GM18861 (cell line): ENCODE data around the gene SLC6A1.
"Not testable (repeated sequence)": the region's sequence is repeated elsewhere in the genome, so short reads cannot be mapped to it uniquely, and the experiment has no call there.

ENCODE experiments used
- ATAC-seq: cut with Tn5 transposase; IDR thresholded peaks from one replicate; pipeline ENCODE4 v1.9.1; 2021; ENCODE audit not compliant: unreplicated experiment

The SLC6A1 gene

DNA sequence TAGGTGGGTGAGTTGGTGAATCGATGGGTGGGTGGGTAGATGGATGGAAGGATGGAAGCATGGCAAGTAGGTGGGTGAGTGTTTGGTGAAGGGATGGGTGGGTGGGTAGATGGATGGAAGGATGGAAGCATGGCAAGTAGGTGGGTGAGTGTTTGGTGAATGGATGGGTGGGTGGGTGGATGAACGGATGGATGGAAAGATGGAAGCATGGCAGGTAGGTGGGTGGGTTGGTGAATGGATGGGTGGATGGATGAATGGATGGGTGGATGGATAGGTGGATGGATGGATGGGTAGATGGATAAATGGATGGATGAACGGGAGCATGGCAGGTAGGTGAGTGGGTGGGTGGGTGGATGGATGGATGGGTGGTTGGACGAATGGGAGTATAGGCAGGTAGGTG is 65.1 kb downstream of the SLC6A1 start:
- ATAC-seq, result no peak

GRCh38 chr3:11059090-11059798 is 66.7 kb downstream of the SLC6A1 start:
- ATAC-seq, result no peak

GRCh38 chr3:11059799-11060115 is 67.2 kb downstream of the SLC6A1 start:
- no peak for ATAC-seq

- ATAC-seq, result peak; percentile 46
Observed at GRCh38 chr3:11060500-11061251, 68.1 kb downstream of the SLC6A1 start.

GRCh38 chr3:11061268-11061871 is 68.8 kb downstream of the SLC6A1 start:
- not testable (repeated sequence) for ATAC-seq

- ATAC-seq, result no peak
Observed at GRCh38 chr3:11062704-11063103, 70.2 kb downstream of the SLC6A1 start.

DNA sequence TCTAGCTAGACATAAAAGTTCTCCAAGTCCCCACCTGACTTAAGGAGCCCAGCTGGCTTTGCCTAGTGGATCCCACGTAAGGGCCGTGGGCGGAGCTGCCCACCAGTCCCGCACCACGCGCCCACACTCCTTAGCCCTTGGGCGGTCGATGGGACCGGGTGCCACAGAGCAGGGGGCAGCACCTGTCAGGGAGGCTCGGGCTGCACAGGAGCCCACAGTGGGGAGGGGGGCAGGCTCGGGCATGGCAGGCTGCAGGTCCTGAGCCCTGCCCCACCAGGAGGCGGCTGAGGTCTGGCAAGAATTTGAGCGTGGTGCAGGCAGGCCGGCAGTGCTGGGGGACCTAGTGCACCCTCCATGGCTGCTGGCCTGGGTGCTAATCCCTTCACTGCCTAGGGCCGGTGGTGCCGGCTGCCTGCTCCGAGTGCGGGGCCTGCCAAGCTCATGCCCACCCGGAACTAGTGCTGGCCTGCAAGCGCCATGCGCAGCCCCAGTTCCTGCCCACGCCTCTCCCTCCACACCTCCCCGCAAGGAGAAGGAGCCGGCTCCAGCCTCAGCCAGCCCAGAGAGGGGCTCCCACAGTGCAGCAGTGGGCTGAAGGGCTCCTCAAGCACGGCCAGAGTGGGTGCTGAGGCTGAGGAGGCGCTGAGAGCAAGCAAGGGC is 78.7 kb downstream of the SLC6A1 start:
- no peak for ATAC-seq

GRCh38 chr3:11072631-11073030 is 80.1 kb downstream of the SLC6A1 start:
- ATAC-seq, result no peak

- ATAC-seq, result no peak
Observed at GRCh38 chr3:11074011-11074410, 81.5 kb downstream of the SLC6A1 start.

GRCh38 chr3:11074451-11074850 is 81.9 kb downstream of the SLC6A1 start:
- no peak for ATAC-seq

DNA sequence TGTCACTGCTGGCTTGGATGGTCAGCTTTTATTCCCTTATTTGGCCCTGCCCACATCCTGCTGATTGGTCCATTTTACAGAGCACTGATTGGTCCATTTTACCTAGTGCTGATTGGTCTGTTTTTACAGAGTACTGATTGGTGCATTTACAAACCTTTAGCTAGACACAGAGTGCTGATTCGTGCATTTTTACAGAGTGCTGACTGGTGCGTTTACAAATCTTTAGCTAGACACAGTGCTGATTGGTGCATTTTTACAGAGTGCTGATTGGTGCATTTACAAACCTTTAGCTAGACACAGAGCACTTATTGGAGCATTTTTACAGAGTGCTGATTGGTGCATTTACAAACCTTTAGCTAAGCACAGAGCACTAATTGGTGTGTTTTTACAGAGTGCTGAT is 82.6 kb downstream of the SLC6A1 start:
- not testable (repeated sequence) for ATAC-seq

DNA sequence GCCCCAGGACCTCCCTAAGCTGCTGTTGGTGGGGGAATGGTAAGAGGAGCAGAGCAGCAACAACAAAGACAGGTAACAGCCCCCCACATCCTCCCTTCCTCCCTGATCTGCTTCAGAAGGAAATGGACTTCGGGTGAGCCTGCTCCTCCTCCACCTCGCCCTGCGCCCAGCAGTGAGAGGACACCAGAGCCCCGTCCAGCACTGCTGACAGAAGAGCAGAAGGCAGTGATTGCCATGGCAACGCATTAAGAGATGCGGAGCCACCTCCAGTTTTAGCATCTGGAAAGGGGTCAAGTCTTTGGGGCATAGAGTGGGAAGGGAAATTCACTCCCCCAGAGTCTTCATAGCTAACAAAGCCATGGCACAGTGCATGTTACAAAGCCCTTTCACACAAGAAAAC is 84.2 kb downstream of the SLC6A1 start:
- no peak for ATAC-seq

DNA sequence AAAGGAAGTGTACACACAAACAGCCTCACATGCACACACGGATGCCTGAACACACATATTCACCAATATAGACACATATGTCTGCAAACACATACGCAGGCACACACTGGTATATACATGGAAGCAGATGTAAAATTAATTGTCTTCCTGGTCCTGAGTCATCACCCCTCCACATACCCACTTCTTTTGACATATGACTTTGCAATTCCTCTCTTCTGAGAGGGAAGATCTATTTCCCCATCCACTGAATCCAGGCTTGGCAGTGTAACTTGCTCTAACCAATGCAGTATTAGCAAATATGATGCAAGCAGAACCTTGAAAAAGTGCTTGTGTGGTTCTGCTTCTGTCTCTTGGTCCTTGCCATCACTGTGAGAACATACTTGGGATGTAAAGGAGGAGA is 84.9 kb downstream of the SLC6A1 start:
- ATAC-seq, result no peak

DNA sequence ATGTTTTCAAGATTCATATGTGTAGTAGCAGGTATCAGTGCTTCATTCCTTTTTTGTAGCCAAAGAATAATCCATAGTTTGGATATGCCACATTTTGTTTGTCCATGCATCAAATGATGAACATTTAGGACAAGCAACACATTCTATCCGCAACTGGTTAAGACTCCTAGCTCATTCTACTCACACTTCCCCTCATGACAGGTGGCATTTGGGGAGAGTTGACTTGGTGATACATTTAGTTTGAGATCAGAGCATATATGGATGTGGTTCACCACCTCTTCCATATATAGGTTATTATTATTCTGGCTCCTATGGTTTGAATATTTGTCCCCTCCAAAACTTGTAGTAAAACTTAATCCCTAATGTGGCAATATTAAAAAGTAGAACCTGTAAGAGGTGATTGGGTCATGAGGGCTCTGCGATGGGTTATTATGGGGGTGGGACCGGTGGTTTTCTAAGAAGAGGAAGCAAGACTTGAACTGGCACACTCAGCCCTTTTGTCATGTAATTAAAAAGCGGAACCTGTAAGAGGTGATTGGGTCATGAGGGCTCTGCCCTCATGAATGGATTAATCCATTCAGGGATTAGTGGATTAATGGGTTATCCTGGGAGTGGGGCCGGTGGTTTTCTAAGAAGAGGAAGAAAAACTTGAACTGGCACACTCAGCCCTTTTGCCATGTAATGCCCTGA is 86.4 kb downstream of the SLC6A1 start:
- no peak for ATAC-seq

GRCh38 chr3:11080492-11080891 is 87.9 kb downstream of the SLC6A1 start:
- no peak for ATAC-seq

GRCh38 chr3:11084098-11084497 is 91.5 kb downstream of the SLC6A1 start:
- no peak for ATAC-seq

GRCh38 chr3:11084677-11085076 is 92.1 kb downstream of the SLC6A1 start:
- ATAC-seq, result no peak

GRCh38 chr3:11085093-11085840 is 92.7 kb downstream of the SLC6A1 start:
- ATAC-seq, result no peak

DNA sequence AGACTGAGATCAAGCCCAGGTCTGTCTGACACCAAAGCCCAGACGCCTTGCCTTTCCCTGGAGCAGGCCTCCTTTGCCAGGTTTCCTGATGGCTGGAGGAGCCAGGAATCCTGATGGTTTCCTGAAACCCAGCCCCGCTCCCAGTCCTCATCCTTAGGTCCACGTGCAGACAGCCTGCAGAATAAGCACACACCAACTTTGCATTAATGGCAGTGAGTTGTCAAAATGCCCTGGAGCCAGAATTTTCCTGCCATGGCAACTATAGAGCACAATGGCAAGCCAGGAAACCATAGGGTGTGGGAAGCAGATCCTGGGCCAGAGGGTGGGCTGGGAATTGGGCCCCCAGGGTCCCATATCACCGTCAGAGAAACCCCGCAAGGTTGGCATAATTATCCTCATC is 94.3 kb downstream of the SLC6A1 start:
- no peak for ATAC-seq

DNA sequence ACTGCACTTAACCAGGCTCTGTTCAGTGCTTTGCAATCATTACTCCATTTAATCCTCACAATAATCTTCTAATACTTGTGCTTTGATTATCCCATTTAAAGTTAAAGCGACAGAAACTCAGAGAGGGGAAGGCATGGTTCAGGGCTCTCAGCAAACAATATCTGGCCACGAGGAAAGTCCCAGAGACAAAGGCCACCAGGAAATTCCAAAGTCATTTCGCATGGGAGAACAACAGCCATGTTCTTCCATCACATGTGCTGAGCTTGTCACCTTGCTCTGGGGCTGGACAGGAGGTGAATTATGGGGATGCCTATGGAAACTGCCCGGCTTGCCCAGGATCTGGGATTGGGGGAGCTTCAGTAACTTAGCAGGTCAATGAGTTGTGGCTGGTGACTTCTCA is 95.5 kb downstream of the SLC6A1 start:
- ATAC-seq, result no peak

DNA sequence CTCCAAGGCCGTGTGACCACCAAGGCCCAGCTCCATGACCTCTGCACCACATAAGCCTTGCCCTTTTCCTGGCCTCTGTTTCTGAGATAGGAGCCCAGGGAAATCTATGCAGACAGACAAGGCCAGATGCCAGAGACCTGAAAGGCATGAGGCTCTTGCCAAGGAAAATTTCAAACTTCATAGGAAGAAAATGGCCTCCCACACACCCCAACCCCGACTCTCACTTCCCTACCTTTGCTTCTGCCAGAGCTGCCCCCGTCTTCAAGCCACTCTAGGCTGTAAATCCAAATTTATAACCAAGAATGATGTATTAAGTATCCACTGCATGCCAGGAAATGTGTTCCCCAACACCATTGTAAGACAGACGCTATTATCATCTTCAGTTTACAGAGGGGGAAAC is 96.3 kb downstream of the SLC6A1 start:
- no peak for ATAC-seq
